HEK293 (cell line): ENCODE results near the gene FEZF2.

Source experiments
- CTCF ChIA-PET: fragments of 350-600 bp; formaldehyde crosslinking; extraction: SDS; loops from one replicate; lab custom pipeline; 2021; ENCODE audit warnings: antibody characterized with exemption; lab: Yijun Ruan, JAX
- POLR2A ChIA-PET: fragments of 300-600 bp; formaldehyde crosslinking; extraction: SDS; loops from one replicate; lab custom pipeline; 2020; ENCODE audit warnings: antibody characterized with exemption, inconsistent platforms; lab: Yijun Ruan, JAX
- H3K27ac ChIP-seq: fragments of 200-500 bp; sonication (Bioruptor generic); 2 replicates; pipeline ENCODE4 v1.5.1; 2014; ENCODE audit warnings: low read depth, low read length, control low read depth, inconsistent platforms; ENCODE audit errors: extremely low read depth
- H3K36me3 ChIP-seq, 2 experiments: fragments of 200-500 bp in 1 of 2; sonication (Bioruptor generic) in 1 of 2; 1 replicate in 1 of 2; 2 replicates in 1 of 2; pipeline ENCODE4 v1.5.1; 2014 to 2017; ENCODE audit warnings: inconsistent platforms in 2 of 2, low read length in 2 of 2; ENCODE audit not compliant: control insufficient read depth in 2 of 2, insufficient read depth in 1 of 2
- H3K4me1 ChIP-seq: fragments of 200-500 bp; sonication (Bioruptor generic); 2 replicates; pipeline ENCODE4 v1.5.1; 2014; ENCODE audit warnings: mild to moderate bottlenecking, low read length, inconsistent platforms; ENCODE audit not compliant: control insufficient read depth, insufficient read depth
- H3K4me3 ChIP-seq: 2 replicates; pipeline ENCODE4 v1.5.1; 2011; ENCODE audit warnings: low read depth, mild to moderate bottlenecking, control low read depth, low read length, moderate library complexity
- H3K9me3 ChIP-seq: fragments of 200-500 bp; sonication (Bioruptor generic); 2 replicates; pipeline ENCODE4 v1.5.1; 2014; ENCODE audit warnings: low read depth, low read length, inconsistent platforms; ENCODE audit not compliant: control insufficient read depth, insufficient read depth
- HOXA7 ChIP-seq: sonication (generic); formaldehyde crosslinking; IDR thresholded peaks from 2 replicates; pipeline ENCODE4 v1.8.1; 2022; ENCODE audit warnings: missing genetic modification reagents, borderline replicate concordance
- KLF17 ChIP-seq: fragments of 450-650 bp; formaldehyde crosslinking; IDR thresholded peaks from 2 replicates; pipeline ENCODE4 v1.5.1; 2016; ENCODE audit warnings: missing biosample characterization, missing genetic modification characterization
- PRDM2 ChIP-seq: fragments of 450-650 bp; formaldehyde crosslinking; IDR thresholded peaks from 2 replicates; pipeline ENCODE4 v1.5.1; 2016; ENCODE audit warnings: missing biosample characterization, missing genetic modification characterization, borderline replicate concordance
- RBAK ChIP-seq: fragments of 450-650 bp; formaldehyde crosslinking; IDR thresholded peaks from 2 replicates; pipeline ENCODE4 v1.5.1; 2016; ENCODE audit warnings: missing biosample characterization, missing genetic modification characterization
- TCF7L2 ChIP-seq: IDR thresholded peaks from 2 replicates; pipeline ENCODE4 v1.6.1; 2011; ENCODE audit warnings: low read depth, mild to moderate bottlenecking, inconsistent platforms, low read length, moderate library complexity, borderline replicate concordance
- ZBTB11 ChIP-seq: fragments of 450-650 bp; formaldehyde crosslinking; conservative IDR thresholded peaks from 2 replicates; pipeline ENCODE4 v1.5.1; 2016; ENCODE audit warnings: low read depth, missing biosample characterization, missing genetic modification characterization
- ZEB2 ChIP-seq: fragments of 450-650 bp; formaldehyde crosslinking; IDR thresholded peaks from 2 replicates; pipeline ENCODE4 v1.5.1; 2016; ENCODE audit warnings: missing biosample characterization, missing genetic modification characterization
- ZNF112 ChIP-seq: fragments of 450-650 bp; formaldehyde crosslinking; IDR thresholded peaks from 2 replicates; pipeline ENCODE4 v1.5.0; 2017; ENCODE audit warnings: missing biosample characterization, missing genetic modification characterization
- ZNF138 ChIP-seq: fragments of 450-650 bp; formaldehyde crosslinking; IDR thresholded peaks from 2 replicates; pipeline ENCODE4 v1.5.1; 2016; ENCODE audit warnings: missing biosample characterization, missing genetic modification characterization, borderline replicate concordance
- ZNF146 ChIP-seq: fragments of 450-650 bp; formaldehyde crosslinking; IDR thresholded peaks from 2 replicates; pipeline ENCODE4 v1.5.1; 2016; ENCODE audit warnings: missing biosample characterization, missing genetic modification characterization
- ZNF175 ChIP-seq: fragments of 450-650 bp; formaldehyde crosslinking; IDR thresholded peaks from 2 replicates; pipeline ENCODE4 v1.5.1; 2016; ENCODE audit warnings: missing biosample characterization, missing genetic modification characterization
- ZNF2 ChIP-seq: fragments of 450-650 bp; formaldehyde crosslinking; IDR thresholded peaks from 2 replicates; pipeline ENCODE4 v1.5.1; 2016; ENCODE audit warnings: missing biosample characterization, missing genetic modification characterization
- ZNF24 ChIP-seq: fragments of 450-650 bp; formaldehyde crosslinking; IDR thresholded peaks from 2 replicates; pipeline ENCODE4 v1.5.1; 2016; ENCODE audit warnings: missing biosample characterization, missing genetic modification characterization
- ZNF266 ChIP-seq: fragments of 450-650 bp; formaldehyde crosslinking; IDR thresholded peaks from 2 replicates; pipeline ENCODE4 v1.5.1; 2016; ENCODE audit warnings: missing biosample characterization, missing genetic modification characterization, low read depth
- ZNF416 ChIP-seq: fragments of 450-650 bp; formaldehyde crosslinking; IDR thresholded peaks from 2 replicates; pipeline ENCODE4 v1.5.1; 2016; ENCODE audit warnings: missing biosample characterization, missing genetic modification characterization
- ZNF514 ChIP-seq: fragments of 450-650 bp; formaldehyde crosslinking; IDR thresholded peaks from 2 replicates; pipeline ENCODE4 v1.5.1; 2016; ENCODE audit warnings: missing biosample characterization, missing genetic modification characterization
- ZNF521 ChIP-seq: fragments of 450-650 bp; formaldehyde crosslinking; IDR thresholded peaks from 2 replicates; pipeline ENCODE4 v1.5.1; 2017; ENCODE audit warnings: missing biosample characterization, mild to moderate bottlenecking, missing genetic modification characterization
- ZNF561 ChIP-seq: fragments of 450-650 bp; IDR thresholded peaks from 2 replicates; pipeline ENCODE4 v1.5.1; 2018; ENCODE audit warnings: missing biosample characterization, missing genetic modification characterization, borderline replicate concordance
- ZNF571 ChIP-seq: fragments of 450-650 bp; formaldehyde crosslinking; IDR thresholded peaks from 2 replicates; pipeline ENCODE4 v1.5.0; 2017; ENCODE audit warnings: missing biosample characterization, missing genetic modification characterization
- ZNF585B ChIP-seq: fragments of 450-650 bp; formaldehyde crosslinking; IDR thresholded peaks from 2 replicates; pipeline ENCODE4 v1.5.1; 2016; ENCODE audit warnings: missing biosample characterization, missing genetic modification characterization
- ZNF624 ChIP-seq: fragments of 450-650 bp; formaldehyde crosslinking; IDR thresholded peaks from 2 replicates; pipeline ENCODE4 v1.5.1; 2017; ENCODE audit warnings: missing biosample characterization, missing genetic modification characterization
- ZNF639 ChIP-seq: fragments of 450-650 bp; formaldehyde crosslinking; IDR thresholded peaks from 2 replicates; pipeline ENCODE4 v1.5.1; 2016; ENCODE audit warnings: missing biosample characterization, missing genetic modification characterization
- ZNF664 ChIP-seq: fragments of 450-650 bp; formaldehyde crosslinking; IDR thresholded peaks from 2 replicates; pipeline ENCODE4 v1.5.1; 2016; ENCODE audit warnings: missing biosample characterization, missing genetic modification characterization
- ZNF837 ChIP-seq: fragments of 450-650 bp; formaldehyde crosslinking; IDR thresholded peaks from 2 replicates; pipeline ENCODE4 v1.5.1; 2016; ENCODE audit warnings: missing biosample characterization, missing genetic modification characterization
- ZSCAN16 ChIP-seq: fragments of 450-650 bp; formaldehyde crosslinking; IDR thresholded peaks from 2 replicates; pipeline ENCODE4 v1.5.1; 2016; ENCODE audit warnings: missing biosample characterization, missing genetic modification characterization
- TF ChIP-seq, protein P1 (sequence below): fragments of 450-650 bp; formaldehyde crosslinking; IDR thresholded peaks from 2 replicates; pipeline ENCODE4 v1.5.1; 2016; ENCODE audit warnings: missing biosample characterization, missing genetic modification characterization

FEZF2 gene

DNA sequence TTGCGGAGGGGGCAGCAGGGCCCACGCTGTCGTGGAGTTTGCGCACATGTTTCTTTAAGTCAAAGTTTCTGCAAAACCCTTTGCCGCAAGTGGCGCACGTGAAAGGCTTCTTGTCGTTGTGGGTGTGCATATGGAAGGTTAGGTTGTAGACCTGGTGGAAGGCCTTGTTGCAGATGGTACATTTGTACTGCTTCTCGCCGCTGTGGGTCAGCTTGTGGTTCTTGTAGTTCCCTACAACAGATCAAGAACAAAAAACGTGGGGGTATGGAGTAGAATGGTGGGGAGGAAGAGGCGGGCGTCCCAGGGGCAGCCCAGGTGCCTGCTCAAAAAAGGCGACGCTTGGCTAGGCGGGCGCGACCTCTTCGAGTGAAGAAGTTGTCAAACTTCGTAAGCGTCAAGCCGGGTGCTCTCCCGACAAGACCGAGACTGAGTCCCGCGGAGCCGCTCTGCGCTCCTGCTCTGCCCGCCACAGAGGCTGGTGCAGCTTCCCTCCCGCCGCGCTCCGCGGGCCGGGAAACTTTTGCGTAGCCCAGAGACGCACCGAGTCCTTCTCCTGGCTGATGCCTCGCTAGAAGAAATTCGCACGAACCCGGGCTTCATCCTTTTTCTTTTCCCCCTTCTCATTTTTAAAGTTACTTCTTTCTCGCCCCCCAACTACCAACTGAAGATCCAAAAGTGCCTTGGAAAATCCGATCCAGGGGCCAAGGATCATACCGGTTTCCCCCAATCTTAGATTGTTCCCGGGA, 3.1 kb downstream of the FEZF2 start:
- TF ChIP-seq ZNF416: no peak
- no peak for TF ChIP-seq ZNF146 (tag by site-specific recombination)
- no peak for TF ChIP-seq ZNF639 (tag by site-specific recombination)
- no peak for TF ChIP-seq ZNF585B (tag by site-specific recombination)
- TF ChIP-seq, protein P1, sequence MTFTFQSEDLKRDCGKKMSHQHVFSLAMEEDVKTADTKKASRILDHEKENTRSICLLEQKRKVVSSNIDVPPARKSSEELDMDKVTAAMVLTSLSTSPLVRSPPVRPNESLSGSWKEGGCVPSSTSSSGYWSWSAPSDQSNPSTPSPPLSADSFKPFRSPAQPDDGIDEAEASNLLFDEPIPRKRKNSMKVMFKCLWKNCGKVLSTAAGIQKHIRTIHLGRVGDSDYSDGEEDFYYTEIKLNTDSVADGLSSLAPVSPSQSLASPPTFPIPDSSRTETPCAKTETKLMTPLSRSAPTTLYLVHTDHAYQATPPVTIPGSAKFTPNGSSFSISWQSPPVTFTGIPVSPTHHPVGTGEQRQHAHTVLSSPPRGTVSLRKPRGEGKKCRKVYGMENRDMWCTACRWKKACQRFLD (tag by site-specific recombination): no peak
- no peak for TF ChIP-seq ZNF138
- TF ChIP-seq ZNF24: no peak
- no peak for TF ChIP-seq ZNF837
- TF ChIP-seq ZNF514 (tag by site-specific recombination): no peak
- TF ChIP-seq ZNF624: no peak
- TF ChIP-seq KLF17 (tag by site-specific recombination): no peak
- TF ChIP-seq ZNF561: no peak
- TF ChIP-seq RBAK (tag by site-specific recombination): no peak
- no peak for TF ChIP-seq ZNF112 (tag by site-specific recombination)
- TF ChIP-seq ZNF571 (tag by site-specific recombination): no peak
- TF ChIP-seq HOXA7 (CRISPR knock-in tag): no peak
- no peak for TF ChIP-seq TCF7L2
- TF ChIP-seq ZSCAN16: no peak
- TF ChIP-seq ZEB2 (tag by site-specific recombination): no peak
- no peak for TF ChIP-seq ZBTB11
- no peaks in the 10 kb centered on the region; the same call in 1 of the 2 replicates for H3K4me1 ChIP-seq
- no peaks in the 10 kb centered on the region for H3K36me3 ChIP-seq
- CTCF ChIA-PET: no interaction called here
- H3K27ac ChIP-seq: no peak overlapping the region
- H3K4me3 ChIP-seq: no peak overlapping the region
- POLR2A ChIA-PET: no interaction called here
- no peaks in the 10 kb centered on the region for H3K9me3 ChIP-seq

GRCh38 chr3:62369476-62369743, 3.9 kb downstream of the FEZF2 start:
- ChIA-PET POLR2A (no interaction called here), CTCF (no interaction called here)
- no peak overlapping the region for H3K4me3 ChIP-seq
- no peaks in the 10 kb centered on the region; the same call in 1 of the 2 replicates for H3K4me1 ChIP-seq
- H3K36me3 ChIP-seq: no peaks in the 10 kb centered on the region
- H3K9me3 ChIP-seq: no peaks in the 10 kb centered on the region
- H3K27ac ChIP-seq: no peak overlapping the region
- no peak for TF ChIP-seq ZNF266 (tag by site-specific recombination)
- TF ChIP-seq ZNF664 (tag by site-specific recombination): no peak
- no peak for TF ChIP-seq TCF7L2
- TF ChIP-seq ZNF175 (tag by site-specific recombination): no peak
- TF ChIP-seq ZNF521 (tag by site-specific recombination): no peak
- TF ChIP-seq PRDM2 (tag by site-specific recombination): no peak
- TF ChIP-seq ZNF2 (tag by site-specific recombination): no peak
